NCI-H2081 treated with DMSO at 0.1 percent for 48 hours (cell line): Measurements from ENCODE around the gene ZNF581.

Source experiments
- DNase-seq: peaks from one replicate; lab custom pipeline; 2025; lab: John Stamatoyannopoulos, UW

The ZNF581 gene

GRCh38 chr19:55694656-55695491 is 51.4 kb downstream of the ZNF581 start:
- DNase-seq: no peak
